Left ventricle myocardium inferior (tissue), 1 donor: ENCODE results near the gene RNF168. TPM values are rescaled to one million over a fixed set of nuclear protein-coding genes. Genes with fewer than 3 reads are reported as not detected.

ENCODE experiments used
- DNase-seq: peaks from one replicate; pipeline ENCODE4 v3.0.0-alpha.2; 2020
- H3K27ac ChIP-seq: fragments of 200-600 bp; replicated peaks from 2 replicates; pipeline ENCODE4 v1.8.0; 2021
- H3K27me3 ChIP-seq: fragments of 200-600 bp; 2 replicates; pipeline ENCODE4 v1.8.0; 2021; ENCODE audit warnings: low read depth
- H3K36me3 ChIP-seq: fragments of 200-600 bp; 2 replicates; pipeline ENCODE4 v1.8.0; 2021
- H3K4me1 ChIP-seq: fragments of 200-600 bp; 2 replicates; pipeline ENCODE4 v1.8.0; 2021
- H3K4me3 ChIP-seq: fragments of 200-600 bp; 2 replicates; pipeline ENCODE4 v1.8.0; 2021; ENCODE audit warnings: mild to moderate bottlenecking, moderate library complexity
- H3K9me3 ChIP-seq: fragments of 200-600 bp; replicated peaks from 2 replicates; pipeline ENCODE4 v1.8.0; 2021
- intact Hi-C: fragments of 100-400 bp; cut with micrococcal nuclease; formaldehyde crosslinking; loops from one replicate; pipeline ENCODE4 v1.11.0; 2022
- total RNA-seq: library from RNA; stranded (reverse); fragmentation: NEBNext Ultra II Directional; extraction: Animal tissue kit (Norgen Biotek cat#: 25700); gene quantifications from one replicate; pipeline ENCODE4 v1.2.1, GENCODE V29; 2021
- TF ChIP-seq, protein P1 (sequence below): fragments of 200-600 bp; IDR thresholded peaks from 2 replicates; pipeline ENCODE4 v1.8.0; 2021; ENCODE audit warnings: antibody characterized with exemption, mild to moderate bottlenecking, borderline replicate concordance
- donor health status: DM: no; HTN: yes; CAD: no; lungs with severe emphysema.

The RNF168 gene
- total RNA-seq, 1 donor from 2014 or later: 18.9 TPM

DNA sequence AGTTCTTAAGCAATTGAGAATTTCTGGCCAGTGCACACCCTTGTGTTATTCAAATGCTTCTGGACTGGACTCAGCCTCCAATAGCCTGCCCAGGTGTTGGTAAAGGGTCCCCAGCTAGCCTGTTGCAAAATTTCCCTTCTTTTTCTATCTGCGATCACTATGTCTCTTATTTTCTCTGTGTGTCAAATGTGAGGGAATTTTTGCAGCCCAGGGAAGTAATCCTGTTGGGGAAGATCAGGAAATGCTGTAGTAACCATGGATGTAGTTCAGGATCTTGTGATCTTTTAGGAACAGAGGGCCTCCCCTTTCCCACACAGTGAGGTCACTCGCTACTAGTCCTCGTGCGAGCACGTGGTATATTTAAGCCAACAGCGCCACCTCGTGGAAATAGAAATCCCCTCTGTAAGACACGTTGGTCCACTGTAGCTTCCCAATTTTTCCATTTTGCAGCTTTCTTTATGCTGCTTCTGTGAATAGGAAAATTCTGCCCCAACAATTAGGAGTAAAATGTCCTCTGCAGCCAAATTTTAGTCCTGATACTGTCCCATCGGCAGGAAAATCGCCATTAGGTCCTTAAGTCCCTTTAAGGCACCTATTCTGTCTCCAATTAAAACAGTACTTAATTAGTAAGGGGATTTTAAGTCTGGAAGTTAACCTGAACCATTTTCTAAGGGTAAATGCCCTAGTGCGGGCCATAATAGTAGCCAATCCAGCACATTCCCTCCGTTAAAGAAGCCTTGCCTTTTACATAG is 15.6 kb upstream of the RNF168 start:
- no peak overlapping the region for H3K4me3 ChIP-seq
- peak overlapping the region; percentile 39 for H3K27ac ChIP-seq
- H3K27me3 ChIP-seq: no peaks in the 10 kb centered on the region
- TF ChIP-seq, protein P1, sequence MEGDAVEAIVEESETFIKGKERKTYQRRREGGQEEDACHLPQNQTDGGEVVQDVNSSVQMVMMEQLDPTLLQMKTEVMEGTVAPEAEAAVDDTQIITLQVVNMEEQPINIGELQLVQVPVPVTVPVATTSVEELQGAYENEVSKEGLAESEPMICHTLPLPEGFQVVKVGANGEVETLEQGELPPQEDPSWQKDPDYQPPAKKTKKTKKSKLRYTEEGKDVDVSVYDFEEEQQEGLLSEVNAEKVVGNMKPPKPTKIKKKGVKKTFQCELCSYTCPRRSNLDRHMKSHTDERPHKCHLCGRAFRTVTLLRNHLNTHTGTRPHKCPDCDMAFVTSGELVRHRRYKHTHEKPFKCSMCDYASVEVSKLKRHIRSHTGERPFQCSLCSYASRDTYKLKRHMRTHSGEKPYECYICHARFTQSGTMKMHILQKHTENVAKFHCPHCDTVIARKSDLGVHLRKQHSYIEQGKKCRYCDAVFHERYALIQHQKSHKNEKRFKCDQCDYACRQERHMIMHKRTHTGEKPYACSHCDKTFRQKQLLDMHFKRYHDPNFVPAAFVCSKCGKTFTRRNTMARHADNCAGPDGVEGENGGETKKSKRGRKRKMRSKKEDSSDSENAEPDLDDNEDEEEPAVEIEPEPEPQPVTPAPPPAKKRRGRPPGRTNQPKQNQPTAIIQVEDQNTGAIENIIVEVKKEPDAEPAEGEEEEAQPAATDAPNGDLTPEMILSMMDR: peak; percentile 73
- intact Hi-C loops: loop anchor here (10.0 kb wide), 1 partner anchor 264 kb away; no protein-coding TSS in a partner anchor
- peak; percentile 49 for DNase-seq
- H3K36me3 ChIP-seq: no peaks in the 10 kb centered on the region
- H3K4me1 ChIP-seq: peaks cover 11% of the 10 kb centered on the region
- H3K9me3 ChIP-seq: peaks cover 42% of the 10 kb centered on the region

DNA sequence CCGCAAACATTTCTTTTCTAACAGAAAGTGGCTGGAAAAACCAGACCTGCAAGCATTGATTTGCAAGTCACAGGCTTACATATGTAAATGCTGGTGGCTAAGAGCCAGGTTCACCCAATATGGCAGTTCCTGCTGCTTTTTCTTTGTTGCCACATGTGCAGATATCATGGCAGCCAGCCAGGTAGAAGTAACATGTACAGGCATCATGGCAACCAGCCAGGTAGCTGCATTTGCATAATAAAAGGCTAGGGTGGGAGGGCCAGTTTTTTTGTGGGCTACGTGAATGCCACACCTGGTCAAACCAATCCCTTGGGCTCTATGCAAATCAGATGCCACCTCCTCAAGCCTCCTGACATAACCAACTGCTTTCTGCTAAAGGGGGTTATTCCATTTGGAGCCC is 14.4 kb upstream of the RNF168 start:
- no peaks in the 10 kb centered on the region for H3K36me3 ChIP-seq
- TF ChIP-seq, protein P1: no peak
- no peak overlapping the region for H3K4me3 ChIP-seq
- peaks cover 42% of the 10 kb centered on the region for H3K9me3 ChIP-seq
- no peaks in the 10 kb centered on the region for H3K27me3 ChIP-seq
- DNase-seq: no peak
- peaks cover 11% of the 10 kb centered on the region for H3K4me1 ChIP-seq
- H3K27ac ChIP-seq: no peak overlapping the region
- intact Hi-C loops: loop anchor here (10.0 kb wide), 1 partner anchor 263 kb away; no protein-coding TSS in a partner anchor

DNA sequence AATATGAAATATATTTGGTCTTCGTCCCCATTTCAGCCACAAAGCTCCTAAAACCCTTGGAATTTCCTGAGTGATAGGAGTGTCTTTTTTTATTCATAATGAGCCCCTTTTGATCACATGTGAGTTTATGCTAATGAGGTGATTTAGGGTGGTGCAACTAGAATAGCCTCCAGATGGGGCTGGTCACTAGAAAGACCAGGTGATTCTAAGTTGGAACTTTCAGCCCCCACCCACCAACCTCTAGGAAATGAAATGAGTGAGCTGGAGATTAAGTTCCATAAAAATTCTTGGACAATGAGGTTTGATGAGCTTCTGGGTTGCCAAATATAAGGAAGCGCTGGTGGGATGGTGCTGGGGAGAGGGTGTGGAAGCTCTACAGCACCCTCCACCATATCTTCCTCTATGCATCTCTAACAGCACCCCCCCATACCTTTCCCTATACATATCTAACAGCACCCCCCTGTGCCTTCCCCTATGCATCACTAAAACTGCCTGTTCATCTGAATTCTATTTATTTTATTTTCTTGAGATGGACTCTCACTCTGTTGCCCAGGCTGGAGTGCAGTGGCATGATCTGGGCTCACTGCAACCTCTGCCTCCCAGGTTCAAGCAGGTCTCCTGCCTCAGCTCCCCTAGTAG is 13.7 kb upstream of the RNF168 start:
- Histone ChIP-seq H3K4me1 (peaks cover 11% of the 10 kb centered on the region), H3K27me3 (no peaks in the 10 kb centered on the region), H3K4me3 (no peak overlapping the region), H3K9me3 (peaks cover 42% of the 10 kb centered on the region), H3K36me3 (no peaks in the 10 kb centered on the region), H3K27ac (no peak overlapping the region)
- no peak for DNase-seq
- intact Hi-C loops: loop anchor here (10.0 kb wide), 1 partner anchor 262 kb away; no protein-coding TSS in a partner anchor
- TF ChIP-seq, protein P1: no peak

DNA sequence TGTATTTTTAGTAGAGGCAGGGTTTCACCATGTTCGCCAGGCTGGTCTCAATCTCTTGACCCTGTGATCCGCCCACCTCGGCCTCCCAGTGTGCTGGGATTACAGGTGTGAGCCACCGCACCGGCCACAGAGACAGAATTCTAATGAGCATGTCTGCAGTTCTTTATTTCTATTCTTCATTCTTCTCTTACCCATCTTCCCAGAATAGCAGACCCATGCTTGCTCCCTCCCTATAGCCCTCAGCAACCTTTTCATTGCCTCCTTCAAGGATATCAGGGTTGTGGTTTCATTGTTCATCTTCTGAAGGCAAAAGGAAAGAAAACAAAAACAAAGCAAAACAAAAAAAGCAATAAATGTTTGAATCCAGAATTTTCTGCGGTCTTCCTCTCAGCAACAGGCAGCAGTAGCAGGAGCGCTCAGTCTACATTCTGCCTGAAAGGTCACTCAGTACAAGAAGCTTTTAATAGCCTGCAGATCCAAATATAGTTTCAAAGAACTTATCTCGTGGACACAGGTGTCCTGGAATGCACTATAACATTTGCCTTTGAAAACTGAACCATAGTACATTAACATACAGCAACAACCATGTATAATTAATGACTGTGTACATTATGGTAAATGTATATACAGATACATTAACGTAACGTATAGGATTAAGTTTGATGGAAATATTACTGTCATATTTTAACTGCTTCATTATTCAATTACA is 11.5 kb upstream of the RNF168 start, which contains the start of gene SMCO1:
Gene SMCO1, minus strand, starts transcription at position 434 of the 709 bp plus-strand sequence. Its CDS starts 137 bp downstream, at position 297.
- DNase-seq: no peak
- Histone ChIP-seq H3K27me3 (no peaks in the 10 kb centered on the region), H3K4me3 (peak within 1 kb of the TSS; percentile 61), H3K36me3 (no peaks in the 10 kb centered on the region), H3K9me3 (peaks cover 25% of the 10 kb centered on the region), H3K4me1 (peaks cover 11% of the 10 kb centered on the region), H3K27ac (peak within 1 kb of the TSS; percentile 89)
- intact Hi-C loops: loop anchor here (10.0 kb wide), 1 partner anchor 260 kb away; no protein-coding TSS in a partner anchor
- TF ChIP-seq, protein P1: no peak

DNA sequence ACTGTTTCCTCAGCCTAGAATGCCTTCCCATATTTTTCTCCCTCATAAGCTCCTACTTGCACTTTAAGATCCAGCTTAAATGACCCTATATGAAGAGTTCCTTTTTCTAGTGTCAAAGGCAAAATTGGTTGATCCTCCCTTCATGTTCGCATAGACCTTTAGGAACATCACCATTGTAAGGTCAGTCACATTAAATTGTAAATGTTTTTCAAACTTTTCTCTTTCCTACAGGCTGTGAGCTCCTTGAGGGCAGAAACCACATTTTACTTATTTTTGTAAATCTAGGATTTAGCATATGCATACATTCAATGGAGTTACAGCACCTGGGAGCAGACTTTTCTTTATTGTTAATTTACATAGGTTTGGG is 10.8 kb upstream of the RNF168 start:
- H3K27ac ChIP-seq: peak overlapping the region; percentile 89
- H3K36me3 ChIP-seq: no peaks in the 10 kb centered on the region
- H3K27me3 ChIP-seq: no peaks in the 10 kb centered on the region
- H3K9me3 ChIP-seq: peaks cover 17% of the 10 kb centered on the region
- no peak for DNase-seq
- peak overlapping the region; percentile 61 for H3K4me3 ChIP-seq
- TF ChIP-seq, protein P1: no peak
- peaks cover 11% of the 10 kb centered on the region for H3K4me1 ChIP-seq
- intact Hi-C loops: loop anchor here (10.0 kb wide), 1 partner anchor 260 kb away; no protein-coding TSS in a partner anchor
